ENCODE data around the gene PSEN1.

Gene PSEN1

DNA sequence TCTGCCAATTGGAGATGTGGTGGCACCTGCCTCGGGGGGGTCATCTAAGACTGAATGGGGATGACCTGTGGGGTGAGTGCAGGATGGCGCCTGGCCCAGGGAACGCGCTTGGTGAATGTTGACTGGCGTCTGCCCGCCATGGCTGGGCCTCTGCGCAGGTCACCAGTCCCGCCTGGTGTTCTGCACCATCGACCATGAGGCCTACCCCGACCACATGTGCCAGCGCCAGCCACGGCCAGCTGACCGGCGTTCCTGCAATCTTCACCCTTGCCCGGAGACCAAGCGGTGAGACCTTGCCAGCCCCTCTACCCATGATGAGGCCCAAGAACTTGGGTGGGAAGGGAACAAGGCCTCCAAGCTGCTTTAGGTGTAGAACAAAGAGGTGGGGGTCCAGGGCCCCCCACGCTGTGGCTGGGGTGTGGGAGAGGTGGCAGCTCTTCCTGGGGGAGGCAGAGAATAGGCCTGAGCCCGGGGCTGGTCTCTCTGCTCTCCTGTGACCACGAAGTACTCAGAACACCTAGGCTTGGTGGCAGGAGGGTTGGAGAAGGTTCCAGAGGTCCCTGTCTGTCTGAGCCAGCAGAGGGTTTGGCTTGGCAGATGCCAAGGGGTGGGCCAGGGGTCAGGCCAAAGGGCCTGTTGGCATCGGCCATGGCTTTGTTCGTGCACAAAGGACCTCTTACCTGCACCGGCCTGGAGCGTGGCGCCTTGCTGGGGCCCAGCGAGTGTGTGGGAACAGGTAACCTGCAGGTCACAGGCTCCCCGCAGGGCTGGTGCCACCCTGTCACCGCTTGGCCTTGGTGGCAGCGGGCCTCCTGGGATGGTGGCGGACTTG, 116.4 kb downstream of the PSEN1 start:
- H3K27me3 Mint-ChIP-seq (ENCODE audit: low read depth): no peaks in the 10 kb centered on the region
- peaks cover 7% of the 10 kb centered on the region for H3K4me1 Mint-ChIP-seq (ENCODE audit: low read depth)
- H3K36me3 Mint-ChIP-seq (ENCODE audit: low read depth): no peaks in the 10 kb centered on the region
- no peaks in the 10 kb centered on the region for H3K9me3 Mint-ChIP-seq
- no peak overlapping the region for H3K27ac Mint-ChIP-seq
- no peak overlapping the region for H3K4me3 Mint-ChIP-seq
- no peak for DNase-seq (ENCODE audit: low spot score)

- no peak for DNase-seq (ENCODE audit: low spot score)
- H3K36me3 Mint-ChIP-seq (ENCODE audit: low read depth): no peaks in the 10 kb centered on the region
- no peaks in the 10 kb centered on the region for H3K9me3 Mint-ChIP-seq
- H3K27ac Mint-ChIP-seq: no peak overlapping the region
- H3K4me3 Mint-ChIP-seq: no peak overlapping the region
- peaks cover 2% of the 10 kb centered on the region for H3K4me1 Mint-ChIP-seq (ENCODE audit: low read depth)
- H3K27me3 Mint-ChIP-seq (ENCODE audit: low read depth): no peaks in the 10 kb centered on the region
These were observed 117.0 kb downstream of the PSEN1 start for GRCh38 chr14:73253323-73253610.

DNA sequence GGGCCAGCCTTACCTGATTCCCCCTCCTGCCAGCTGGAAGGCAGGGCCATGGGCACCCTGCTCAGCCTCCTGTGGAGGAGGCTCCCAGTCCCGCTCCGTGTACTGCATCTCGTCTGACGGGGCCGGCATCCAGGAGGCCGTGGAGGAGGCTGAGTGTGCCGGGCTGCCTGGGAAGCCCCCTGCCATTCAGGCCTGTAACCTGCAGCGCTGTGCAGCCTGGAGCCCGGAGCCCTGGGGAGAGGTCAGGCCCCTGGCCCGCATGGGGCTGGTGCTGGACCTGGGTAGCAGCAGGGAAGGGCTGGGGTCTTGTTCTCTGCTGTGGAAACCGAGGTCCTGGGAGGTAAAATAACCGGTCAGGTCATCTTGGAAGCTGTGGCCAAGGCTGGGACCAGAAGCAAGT, 117.4 kb downstream of the PSEN1 start:
- Mint-ChIP-seq H3K27ac (no peak overlapping the region), H3K36me3 (ENCODE audit: low read depth) (no peaks in the 10 kb centered on the region), H3K4me3 (no peak overlapping the region), H3K27me3 (ENCODE audit: low read depth) (no peaks in the 10 kb centered on the region), H3K9me3 (no peaks in the 10 kb centered on the region), H3K4me1 (ENCODE audit: low read depth) (peaks cover 2% of the 10 kb centered on the region)
- no peak for DNase-seq (ENCODE audit: low spot score)

GRCh38 chr14:73254247-73255004, 118.1 kb downstream of the PSEN1 start:
- no peak for DNase-seq (ENCODE audit: low spot score)
- Mint-ChIP-seq H3K36me3 (ENCODE audit: low read depth) (no peaks in the 10 kb centered on the region), H3K27ac (no peak overlapping the region), H3K9me3 (no peaks in the 10 kb centered on the region), H3K4me1 (ENCODE audit: low read depth) (no peaks in the 10 kb centered on the region), H3K4me3 (no peak overlapping the region), H3K27me3 (ENCODE audit: low read depth) (no peaks in the 10 kb centered on the region)

DNA sequence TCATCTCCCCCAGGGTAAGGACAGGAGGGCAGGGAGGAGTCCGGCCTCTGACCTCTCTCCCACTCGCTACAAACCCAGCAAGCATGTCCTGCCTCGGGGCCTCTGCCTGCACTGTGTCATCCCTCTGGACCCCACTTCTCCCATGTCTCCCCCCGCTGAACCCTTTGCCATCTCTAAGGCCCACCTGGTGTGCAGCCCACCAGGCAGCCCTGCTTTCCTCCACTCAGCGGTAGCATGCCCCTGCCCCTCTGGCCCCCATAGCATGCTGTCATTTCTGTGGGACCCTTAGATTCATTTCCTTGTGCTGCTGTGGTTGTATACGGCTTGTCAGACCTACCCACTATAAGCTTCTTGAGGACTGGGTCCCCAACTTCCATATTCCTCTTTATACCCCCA, 118.7 kb downstream of the PSEN1 start:
- H3K27ac Mint-ChIP-seq: no peak overlapping the region
- no peaks in the 10 kb centered on the region for H3K4me1 Mint-ChIP-seq (ENCODE audit: low read depth)
- H3K36me3 Mint-ChIP-seq (ENCODE audit: low read depth): no peaks in the 10 kb centered on the region

DNA sequence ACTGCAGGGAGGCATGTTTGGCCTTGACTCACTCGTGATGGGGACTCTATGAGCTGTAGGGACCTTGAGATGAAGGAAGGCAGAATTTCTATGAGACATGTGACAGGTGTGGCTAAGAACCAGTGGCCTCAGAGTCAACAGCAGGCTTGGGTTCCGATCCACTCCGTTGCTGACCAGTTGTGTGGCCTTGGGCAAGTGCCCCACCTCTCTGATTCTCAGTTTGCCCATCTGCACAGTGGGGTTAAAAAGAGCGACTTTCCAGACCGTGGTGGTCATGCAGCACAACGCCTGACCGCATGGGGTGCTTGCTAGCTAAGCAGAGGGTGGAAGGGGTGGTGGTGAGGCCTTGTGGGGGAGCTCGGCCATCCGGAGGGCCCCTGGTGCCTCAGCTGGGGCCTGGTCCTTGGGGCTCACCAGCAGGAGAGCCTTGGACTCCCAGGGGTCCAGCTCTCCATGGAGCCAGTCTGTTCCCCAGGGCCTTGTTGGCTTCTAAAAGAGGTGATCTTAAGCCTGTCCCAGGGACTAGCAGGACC, 119.5 kb downstream of the PSEN1 start:
- Mint-ChIP-seq H3K27me3 (ENCODE audit: low read depth) (no peaks in the 10 kb centered on the region), H3K4me1 (ENCODE audit: low read depth) (no peaks in the 10 kb centered on the region), H3K4me3 (no peak overlapping the region), H3K36me3 (ENCODE audit: low read depth) (no peaks in the 10 kb centered on the region), H3K9me3 (no peaks in the 10 kb centered on the region), H3K27ac (no peak overlapping the region)
- no peak for DNase-seq (ENCODE audit: low spot score)

More for the DNA sequence above, 118.7 kb downstream of the PSEN1 start:
- no peaks in the 10 kb centered on the region for H3K27me3 Mint-ChIP-seq (ENCODE audit: low read depth)
- no peak overlapping the region for H3K4me3 Mint-ChIP-seq
- DNase-seq (ENCODE audit: low spot score): no peak
- no peaks in the 10 kb centered on the region for H3K9me3 Mint-ChIP-seq

DNA sequence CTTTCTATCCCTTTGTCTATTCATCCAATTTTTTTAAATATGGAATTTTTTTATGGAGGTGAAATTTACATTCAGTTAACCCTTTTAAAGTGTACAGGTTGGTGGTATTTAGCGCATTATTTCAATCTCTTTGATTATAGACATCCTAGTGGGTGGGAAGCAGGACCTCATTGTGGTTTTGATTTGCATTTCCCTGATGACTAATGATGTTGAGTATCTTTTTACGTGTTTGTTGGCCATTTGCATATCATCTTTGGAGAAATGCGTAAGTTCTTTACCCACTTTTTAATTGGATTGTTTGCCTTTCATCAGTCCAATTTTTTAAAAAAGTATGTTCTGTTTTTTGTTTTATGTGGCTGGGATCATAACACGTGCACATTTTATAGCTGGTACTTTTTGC, 121.8 kb downstream of the PSEN1 start:
- Mint-ChIP-seq H3K27me3 (ENCODE audit: low read depth) (no peaks in the 10 kb centered on the region), H3K36me3 (ENCODE audit: low read depth) (no peaks in the 10 kb centered on the region), H3K4me1 (ENCODE audit: low read depth) (no peaks in the 10 kb centered on the region), H3K4me3 (no peak overlapping the region), H3K27ac (no peak overlapping the region), H3K9me3 (no peaks in the 10 kb centered on the region)
- no peak for DNase-seq (ENCODE audit: low spot score)

GRCh38 chr14:73258845-73259611, 122.7 kb downstream of the PSEN1 start:
- no peak overlapping the region for H3K27ac Mint-ChIP-seq
- H3K27me3 Mint-ChIP-seq (ENCODE audit: low read depth): no peaks in the 10 kb centered on the region
- no peaks in the 10 kb centered on the region for H3K36me3 Mint-ChIP-seq (ENCODE audit: low read depth)
- DNase-seq (ENCODE audit: low spot score): no peak
- no peaks in the 10 kb centered on the region for H3K4me1 Mint-ChIP-seq (ENCODE audit: low read depth)
- H3K9me3 Mint-ChIP-seq: no peaks in the 10 kb centered on the region
- H3K4me3 Mint-ChIP-seq: no peak overlapping the region

- no peak for DNase-seq (ENCODE audit: low spot score)
- Mint-ChIP-seq H3K36me3 (ENCODE audit: low read depth) (no peaks in the 10 kb centered on the region), H3K27ac (no peak overlapping the region), H3K4me1 (ENCODE audit: low read depth) (no peaks in the 10 kb centered on the region), H3K27me3 (ENCODE audit: low read depth) (no peaks in the 10 kb centered on the region), H3K9me3 (no peaks in the 10 kb centered on the region), H3K4me3 (no peak overlapping the region)
These were observed 123.5 kb downstream of the PSEN1 start for GRCh38 chr14:73259837-73260236.

DNA sequence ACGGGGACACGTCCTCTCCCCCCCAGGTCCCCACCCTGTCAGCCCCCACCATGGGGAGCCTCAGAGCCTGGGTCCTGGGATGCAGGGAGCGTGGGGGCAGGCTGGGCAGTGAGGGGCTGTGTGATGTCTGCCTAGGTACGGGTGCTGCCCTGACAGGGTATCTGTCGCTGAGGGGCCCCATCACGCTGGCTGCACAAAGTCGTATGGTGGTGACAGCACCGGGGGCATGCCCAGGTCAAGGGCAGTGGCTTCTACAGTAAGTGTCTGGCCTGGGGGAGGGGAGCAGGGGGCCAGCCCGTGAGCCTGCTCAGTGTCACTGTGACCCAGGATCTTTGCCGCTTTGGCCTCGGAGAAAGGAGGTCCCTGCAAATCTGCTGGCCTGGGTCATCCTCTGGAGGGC, 124.3 kb downstream of the PSEN1 start:
- no peak overlapping the region for H3K27ac Mint-ChIP-seq
- no peaks in the 10 kb centered on the region for H3K27me3 Mint-ChIP-seq (ENCODE audit: low read depth)
- no peaks in the 10 kb centered on the region for H3K4me1 Mint-ChIP-seq (ENCODE audit: low read depth)

GRCh38 chr14:73261075-73261474, 124.8 kb downstream of the PSEN1 start:
- no peak overlapping the region for H3K4me3 Mint-ChIP-seq
- H3K4me1 Mint-ChIP-seq (ENCODE audit: low read depth): no peaks in the 10 kb centered on the region
- DNase-seq (ENCODE audit: low spot score): no peak
- H3K36me3 Mint-ChIP-seq (ENCODE audit: low read depth): no peaks in the 10 kb centered on the region
- no peaks in the 10 kb centered on the region for H3K9me3 Mint-ChIP-seq
- no peaks in the 10 kb centered on the region for H3K27me3 Mint-ChIP-seq (ENCODE audit: low read depth)
- no peak overlapping the region for H3K27ac Mint-ChIP-seq

More for the DNA sequence above, 124.3 kb downstream of the PSEN1 start:
- Mint-ChIP-seq H3K36me3 (ENCODE audit: low read depth) (no peaks in the 10 kb centered on the region), H3K9me3 (no peaks in the 10 kb centered on the region), H3K4me3 (no peak overlapping the region)
- no peak for DNase-seq (ENCODE audit: low spot score)

DNA sequence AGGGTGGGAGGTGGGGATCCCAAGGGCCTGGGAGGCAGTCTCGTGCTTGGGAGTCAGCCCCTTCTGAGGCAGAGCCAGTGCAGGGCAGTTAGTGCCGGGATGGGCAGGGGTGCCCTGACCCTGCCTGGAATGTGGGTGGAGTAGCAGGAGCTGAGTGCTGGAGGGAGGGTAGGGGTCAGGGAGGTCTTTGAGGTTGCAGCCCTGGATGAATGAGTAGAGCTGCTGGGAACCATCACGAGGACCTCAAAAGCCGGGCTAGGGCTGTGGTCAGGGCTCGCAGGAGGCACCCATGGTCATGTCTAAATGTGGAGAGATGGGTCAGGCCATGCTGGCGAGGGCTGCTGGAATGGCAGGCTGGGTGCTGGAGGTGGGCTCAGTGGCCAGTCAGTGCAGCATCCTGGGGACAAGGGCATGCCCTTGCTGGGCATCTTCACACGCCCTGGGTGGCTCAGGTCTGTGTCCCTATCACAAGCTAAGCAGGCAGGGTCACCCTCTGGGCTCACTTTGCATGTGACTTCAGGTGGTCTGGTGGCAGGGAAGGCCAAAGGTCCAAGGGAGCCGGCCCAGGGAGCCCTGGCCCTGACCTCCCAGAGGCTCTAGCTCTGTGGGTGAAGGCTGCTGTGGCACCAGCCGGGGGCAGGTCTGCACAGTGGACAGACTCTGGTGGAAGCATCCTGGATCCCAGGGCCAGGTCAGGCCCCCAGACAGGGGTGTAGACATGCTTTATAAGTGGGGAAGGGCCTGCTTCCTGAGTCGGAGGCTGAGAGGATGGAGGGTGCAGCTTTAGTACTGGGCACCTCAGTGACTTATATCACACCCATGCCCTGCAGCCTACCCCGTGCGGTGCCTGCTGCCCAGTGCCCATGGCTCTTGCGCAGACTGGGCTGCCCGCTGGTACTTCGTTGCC, 125.5 kb downstream of the PSEN1 start:
- H3K4me3 Mint-ChIP-seq: no peak overlapping the region
- H3K36me3 Mint-ChIP-seq (ENCODE audit: low read depth): no peaks in the 10 kb centered on the region
- no peaks in the 10 kb centered on the region for H3K27me3 Mint-ChIP-seq (ENCODE audit: low read depth)
- no peak for DNase-seq (ENCODE audit: low spot score)
- no peaks in the 10 kb centered on the region for H3K4me1 Mint-ChIP-seq (ENCODE audit: low read depth)
- H3K27ac Mint-ChIP-seq: no peak overlapping the region
- H3K9me3 Mint-ChIP-seq: no peaks in the 10 kb centered on the region

DNA sequence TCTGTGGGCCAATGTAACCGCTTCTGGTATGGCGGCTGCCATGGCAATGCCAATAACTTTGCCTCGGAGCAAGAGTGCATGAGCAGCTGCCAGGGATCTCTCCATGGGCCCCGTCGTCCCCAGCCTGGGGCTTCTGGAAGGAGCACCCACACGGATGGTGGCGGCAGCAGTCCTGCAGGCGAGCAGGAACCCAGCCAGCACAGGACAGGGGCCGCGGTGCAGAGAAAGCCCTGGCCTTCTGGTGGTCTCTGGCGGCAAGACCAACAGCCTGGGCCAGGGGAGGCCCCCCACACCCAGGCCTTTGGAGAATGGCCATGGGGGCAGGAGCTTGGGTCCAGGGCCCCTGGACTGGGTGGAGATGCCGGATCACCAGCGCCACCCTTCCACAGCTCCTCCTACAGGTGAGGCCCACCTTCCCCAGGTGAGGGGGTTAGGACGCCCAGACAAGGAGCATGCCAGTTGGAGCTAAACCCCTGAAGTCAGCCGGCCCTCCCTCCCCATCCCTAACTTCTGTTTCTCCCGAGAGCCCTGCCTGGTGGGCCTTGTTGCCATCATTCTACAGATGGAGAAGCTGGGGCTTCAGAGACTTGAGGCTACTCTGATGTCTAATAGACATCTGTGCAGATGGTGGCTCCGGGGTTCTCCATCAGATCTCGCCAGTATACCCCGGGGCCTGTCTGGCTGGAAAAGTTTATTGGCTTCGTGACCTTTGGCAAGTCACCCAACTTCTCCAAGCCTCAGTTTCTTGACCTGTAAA, 126.3 kb downstream of the PSEN1 start:
- Mint-ChIP-seq H3K4me3 (no peak overlapping the region), H3K27ac (no peak overlapping the region), H3K9me3 (no peaks in the 10 kb centered on the region), H3K27me3 (ENCODE audit: low read depth) (no peaks in the 10 kb centered on the region), H3K36me3 (ENCODE audit: low read depth) (no peaks in the 10 kb centered on the region), H3K4me1 (ENCODE audit: low read depth) (no peaks in the 10 kb centered on the region)
- DNase-seq (ENCODE audit: low spot score): no peak
